ENCODE results near the gene COL25A1. TPM values are rescaled to one million over a fixed set of nuclear protein-coding genes. Genes with fewer than 3 reads are reported as not detected.

COL25A1 gene
- total RNA-seq, 1 donor from 2014 or later = 4.3 TPM

DNA sequence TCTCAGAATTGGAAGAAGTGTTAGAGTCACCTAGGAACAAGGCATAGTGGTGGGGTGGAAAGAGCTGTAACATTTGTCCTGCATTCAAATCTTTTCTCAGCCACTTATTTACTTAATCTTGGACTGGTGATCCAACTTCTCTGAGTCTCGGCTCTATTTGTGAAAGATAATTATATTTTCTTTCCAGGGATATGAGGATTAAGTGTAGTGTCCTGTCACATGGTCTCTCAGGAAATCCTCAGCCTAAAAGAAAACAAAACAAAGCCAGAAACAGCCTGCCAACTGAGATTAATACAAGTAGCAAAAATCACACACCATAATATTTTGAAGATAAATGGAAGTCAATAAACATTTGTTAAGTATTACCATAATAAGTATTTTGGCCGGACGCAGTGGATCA, 506.3 kb downstream of the COL25A1 start:
- DNase-seq (ENCODE audit: low read depth) = no peak
- Histone ChIP-seq H3K36me3 (ENCODE audit: control insufficient read depth, insufficient read depth, low read length) (no peaks in the 10 kb centered on the region), H3K4me3 (ENCODE audit: low read depth, low read length) (no peak overlapping the region), H3K27me3 (ENCODE audit: control insufficient read depth, insufficient read depth, low read length) (no peaks in the 10 kb centered on the region)
- TF ChIP-seq CTCF (IDR thresholded peaks at IDR 0.05; ENCODE audit: insufficient read depth, low read length, poor library complexity, severe bottlenecking) = no peak

DNA sequence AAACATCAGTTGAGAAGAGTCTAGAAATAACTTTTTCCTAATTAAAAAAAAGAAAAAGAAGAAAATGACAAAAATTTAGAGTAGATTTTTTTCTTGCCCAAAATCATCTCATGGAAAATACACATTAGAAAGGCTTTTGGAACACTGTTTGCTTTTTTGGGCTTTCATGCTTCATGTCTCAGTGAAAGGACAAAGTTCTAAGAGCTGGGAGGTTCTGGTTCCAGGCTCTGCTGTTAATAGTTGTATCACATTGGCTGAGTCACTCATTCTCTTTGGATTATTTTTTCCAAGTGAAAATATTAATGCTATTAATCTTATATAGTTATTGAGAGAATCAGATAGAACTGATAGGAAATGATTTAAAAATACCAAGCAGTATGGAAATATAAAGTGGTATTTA, 506.7 kb downstream of the COL25A1 start:
- no peak overlapping the region for H3K4me3 ChIP-seq (ENCODE audit: low read depth, low read length)
- no peak for DNase-seq (ENCODE audit: low read depth)
- no peaks in the 10 kb centered on the region for H3K36me3 ChIP-seq (ENCODE audit: control insufficient read depth, insufficient read depth, low read length)
- no peaks in the 10 kb centered on the region for H3K27me3 ChIP-seq (ENCODE audit: control insufficient read depth, insufficient read depth, low read length)
- TF ChIP-seq CTCF (IDR thresholded peaks at IDR 0.05; ENCODE audit: insufficient read depth, low read length, poor library complexity, severe bottlenecking) = no peak

GRCh38 chr4:108794136-108794535, 508.3 kb downstream of the COL25A1 start:
- no peak for TF ChIP-seq CTCF (IDR thresholded peaks at IDR 0.05; ENCODE audit: insufficient read depth, low read length, poor library complexity, severe bottlenecking)
- peak; percentile 10 for DNase-seq (ENCODE audit: low read depth)
- no peaks in the 10 kb centered on the region for H3K36me3 ChIP-seq (ENCODE audit: control insufficient read depth, insufficient read depth, low read length)
- H3K27me3 ChIP-seq (ENCODE audit: control insufficient read depth, insufficient read depth, low read length) = no peaks in the 10 kb centered on the region
- H3K4me3 ChIP-seq (ENCODE audit: low read depth, low read length) = no peak overlapping the region

DNA sequence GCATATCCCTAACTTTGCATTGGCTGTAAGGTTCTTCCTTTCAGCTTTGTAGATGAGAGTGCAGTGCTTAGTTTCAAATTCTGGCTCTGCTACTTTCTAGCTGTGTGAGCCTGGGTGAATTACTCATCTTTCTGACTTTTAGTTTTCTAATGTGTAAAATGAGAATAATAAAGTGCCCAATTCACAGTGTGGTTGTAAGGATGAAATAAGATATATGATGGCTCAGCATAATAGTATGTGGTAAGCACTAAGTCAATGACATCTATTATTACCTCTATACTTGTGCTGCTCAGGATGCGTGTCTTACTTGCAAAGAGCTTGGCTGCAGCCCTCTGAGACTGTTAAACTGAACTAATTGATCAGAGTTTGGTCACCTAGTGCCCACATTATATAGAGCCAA, 509.0 kb downstream of the COL25A1 start:
- H3K4me3 ChIP-seq (ENCODE audit: low read depth, low read length) = no peak overlapping the region
- TF ChIP-seq CTCF (IDR thresholded peaks at IDR 0.05; ENCODE audit: insufficient read depth, low read length, poor library complexity, severe bottlenecking) = no peak
- no peaks in the 10 kb centered on the region for H3K27me3 ChIP-seq (ENCODE audit: control insufficient read depth, insufficient read depth, low read length)
- H3K36me3 ChIP-seq (ENCODE audit: control insufficient read depth, insufficient read depth, low read length) = no peaks in the 10 kb centered on the region
- no peak for DNase-seq (ENCODE audit: low read depth)

- Histone ChIP-seq H3K36me3 (ENCODE audit: control insufficient read depth, insufficient read depth, low read length) (no peaks in the 10 kb centered on the region), H3K27me3 (ENCODE audit: control insufficient read depth, insufficient read depth, low read length) (no peaks in the 10 kb centered on the region), H3K4me3 (ENCODE audit: low read depth, low read length) (no peak overlapping the region)
- no peak for DNase-seq (ENCODE audit: low read depth)
- TF ChIP-seq CTCF (IDR thresholded peaks at IDR 0.05; ENCODE audit: insufficient read depth, low read length, poor library complexity, severe bottlenecking) = no peak
Observed at GRCh38 chr4:108788731-108789130, 513.7 kb downstream of the COL25A1 start.

GRCh38 chr4:108787724-108788123, 514.7 kb downstream of the COL25A1 start:
- TF ChIP-seq CTCF (IDR thresholded peaks at IDR 0.05; ENCODE audit: insufficient read depth, low read length, poor library complexity, severe bottlenecking) = no peak
- Histone ChIP-seq H3K4me3 (ENCODE audit: low read depth, low read length) (no peak overlapping the region), H3K27me3 (ENCODE audit: control insufficient read depth, insufficient read depth, low read length) (no peaks in the 10 kb centered on the region), H3K36me3 (ENCODE audit: control insufficient read depth, insufficient read depth, low read length) (no peaks in the 10 kb centered on the region)
- DNase-seq (ENCODE audit: low read depth) = no peak
